HG03354 (cell line): Measurements from ENCODE around the gene EEPD1.
"Not testable (repeated sequence)": the region's sequence is repeated elsewhere in the genome, so short reads cannot be mapped to it uniquely, and the experiment has no call there.

ENCODE experiments used
- ATAC-seq: cut with Tn5 transposase; IDR thresholded peaks from one replicate; pipeline ENCODE4 v1.9.1; 2021; ENCODE audit warnings: mild to moderate bottlenecking; ENCODE audit not compliant: unreplicated experiment, poor library complexity, severe bottlenecking

EEPD1 gene

GRCh38 chr7:36152756-36153570 is at the start of gene EEPD1:
EEPD1 (plus strand) TSS chr7:36153254; CDS start chr7:36154325, 1,071 bp downstream.
- ATAC-seq, result peak; percentile 97

GRCh38 chr7:36103837-36104561 is 49.1 kb upstream of the EEPD1 start:
- no peak for ATAC-seq

GRCh38 chr7:36106972-36107908 is 45.8 kb upstream of the EEPD1 start:
- not testable (repeated sequence) for ATAC-seq

- no peak for ATAC-seq
Observed at GRCh38 chr7:36107926-36108631, 45.0 kb upstream of the EEPD1 start.

GRCh38 chr7:36109013-36109627 is 43.9 kb upstream of the EEPD1 start:
- ATAC-seq, result no peak

- ATAC-seq, result no peak
Observed at GRCh38 chr7:36110584-36110983, 42.5 kb upstream of the EEPD1 start.

- no peak for ATAC-seq
Observed at GRCh38 chr7:36112969-36113368, 40.1 kb upstream of the EEPD1 start.

GRCh38 chr7:36114355-36114754 is 38.7 kb upstream of the EEPD1 start:
- no peak for ATAC-seq

- peak; percentile 99 for ATAC-seq
Observed at GRCh38 chr7:36115448-36116321, 37.4 kb upstream of the EEPD1 start.

- ATAC-seq, result no peak
Observed at GRCh38 chr7:36116347-36117202, 36.5 kb upstream of the EEPD1 start.

- no peak for ATAC-seq
Observed at GRCh38 chr7:36117203-36117840, 35.7 kb upstream of the EEPD1 start.

- no peak for ATAC-seq
Observed at GRCh38 chr7:36118344-36118743, 34.7 kb upstream of the EEPD1 start.

GRCh38 chr7:36119005-36119706 is 33.9 kb upstream of the EEPD1 start:
- no peak for ATAC-seq

GRCh38 chr7:36119983-36120646 is 32.9 kb upstream of the EEPD1 start:
- not testable (repeated sequence) for ATAC-seq

GRCh38 chr7:36125630-36126029 is 27.4 kb upstream of the EEPD1 start:
- ATAC-seq, result not testable (repeated sequence)
